Activated T-helper 1 cell treated with anti-CD3 and anti-CD28 coated beads, Interleukin-12 subunit alpha, Interleukin-12 subunit beta, Interleukin-2, Interleukin-4 antibody, amounts not matched to agents 30 ng/mL and 10 ng/mL and 1 ng/mL, durations not matched to agents 14 hours and 24 hours and 36 hours (primary cell): ENCODE results near the gene TNFRSF25. TPM values are rescaled to one million over a fixed set of nuclear protein-coding genes. Genes with fewer than 3 reads are reported as not detected.

Experiments
- DNase-seq: peaks from one replicate; pipeline ENCODE4 v3.0.0; 2021; ENCODE audit warnings: low spot score
- H3K27ac Mint-ChIP-seq: one replicate; pipeline ENCODE4 v1.8.0; 2021; ENCODE audit warnings: mild to moderate bottlenecking, mixed read lengths
- H3K27me3 Mint-ChIP-seq: one replicate; pipeline ENCODE4 v1.8.0; 2022; ENCODE audit warnings: mild to moderate bottlenecking, moderate library complexity, mixed read lengths; ENCODE audit not compliant: insufficient read depth
- H3K36me3 Mint-ChIP-seq: one replicate; pipeline ENCODE4 v1.8.0; 2021; ENCODE audit warnings: low read depth, mixed read lengths
- H3K4me1 Mint-ChIP-seq: one replicate; pipeline ENCODE4 v1.8.0; 2021; ENCODE audit warnings: low read depth, mixed read lengths
- H3K4me3 Mint-ChIP-seq: one replicate; pipeline ENCODE4 v1.8.0; 2021; ENCODE audit warnings: mild to moderate bottlenecking, moderate library complexity, mixed read lengths
- H3K9me3 Mint-ChIP-seq: one replicate; pipeline ENCODE4 v1.8.0; 2021; ENCODE audit warnings: mixed read lengths
- intact Hi-C: fragments of 100-400 bp; cut with micrococcal nuclease; formaldehyde crosslinking; loops from one replicate; pipeline ENCODE4 v1.15.1; 2024
- total RNA-seq: library from RNA; stranded (reverse); gene quantifications from 2 replicates; pipeline ENCODE4 v1.2.3, GENCODE V29; 2022

Gene TNFRSF25
- total RNA-seq, 1 donor from 2014 or later = 151 TPM

GRCh38 chr1:6424000-6424565 is 41.9 kb downstream of the TNFRSF25 start:
- intact Hi-C loops = loop anchor here (1.0 to 5.0 kb wide), 3 partner anchors 14 to 177 kb away; no protein-coding TSS in a partner anchor
- Mint-ChIP-seq H3K4me1 (peaks cover 14% of the 10 kb centered on the region), H3K4me3 (peak overlapping the region; percentile 42), H3K27ac (no peak overlapping the region), H3K36me3 (no peaks in the 10 kb centered on the region), H3K27me3 (peaks cover 53% of the 10 kb centered on the region), H3K9me3 (no peaks in the 10 kb centered on the region)
- no peak for DNase-seq

GRCh38 chr1:6423321-6423999 is 42.5 kb downstream of the TNFRSF25 start:
- H3K27ac Mint-ChIP-seq = no peak overlapping the region
- no peaks in the 10 kb centered on the region for H3K9me3 Mint-ChIP-seq
- intact Hi-C loops = loop anchor here (1.0 to 5.0 kb wide), 3 partner anchors 15 to 176 kb away; no protein-coding TSS in a partner anchor
- H3K27me3 Mint-ChIP-seq = peaks cover 54% of the 10 kb centered on the region
- H3K36me3 Mint-ChIP-seq = no peaks in the 10 kb centered on the region
- H3K4me1 Mint-ChIP-seq = peaks cover 14% of the 10 kb centered on the region
- DNase-seq = peak; percentile 56
- H3K4me3 Mint-ChIP-seq = peak overlapping the region; percentile 42

GRCh38 chr1:6421266-6421665 is 44.7 kb downstream of the TNFRSF25 start:
- no peaks in the 10 kb centered on the region for H3K36me3 Mint-ChIP-seq
- no peak for DNase-seq
- intact Hi-C loops = loop anchor here (5.0 kb wide), 1 partner anchor 174 kb away; no protein-coding TSS in a partner anchor
- peaks cover 14% of the 10 kb centered on the region for H3K4me1 Mint-ChIP-seq
- no peak overlapping the region for H3K4me3 Mint-ChIP-seq
- H3K27me3 Mint-ChIP-seq = peaks cover 56% of the 10 kb centered on the region
- H3K9me3 Mint-ChIP-seq = no peaks in the 10 kb centered on the region
- no peak overlapping the region for H3K27ac Mint-ChIP-seq

GRCh38 chr1:6420454-6421042 is 45.4 kb downstream of the TNFRSF25 start:
- H3K36me3 Mint-ChIP-seq = no peaks in the 10 kb centered on the region
- peaks cover 14% of the 10 kb centered on the region for H3K4me1 Mint-ChIP-seq
- peaks cover 57% of the 10 kb centered on the region for H3K27me3 Mint-ChIP-seq
- DNase-seq = no peak
- no peaks in the 10 kb centered on the region for H3K9me3 Mint-ChIP-seq
- no peak overlapping the region for H3K27ac Mint-ChIP-seq
- intact Hi-C loops = loop anchor here (5.0 kb wide), 1 partner anchor 173 kb away; no protein-coding TSS in a partner anchor
- no peak overlapping the region for H3K4me3 Mint-ChIP-seq

GRCh38 chr1:6419804-6420453 is 46.0 kb downstream of the TNFRSF25 start, which contains the start of gene HES2:
Gene HES2, minus strand, starts transcription at chr1:6419919. Its CDS starts 99 bp downstream, at chr1:6419820.
- Mint-ChIP-seq H3K9me3 (no peaks in the 10 kb centered on the region), H3K27ac (no peak within 1 kb of the TSS), H3K36me3 (no peaks in the 10 kb centered on the region), H3K4me3 (peak within 1 kb of the TSS; percentile 53), H3K4me1 (peaks cover 14% of the 10 kb centered on the region), H3K27me3 (peaks cover 59% of the 10 kb centered on the region)
- no peak for DNase-seq
- intact Hi-C loops = loop anchor here (5.0 kb wide), 1 partner anchor 173 kb away; no protein-coding TSS in a partner anchor

- intact Hi-C loops = no loop called here
- no peak overlapping the region for H3K27ac Mint-ChIP-seq
- no peak for DNase-seq
Observed at GRCh38 chr1:6419397-6419803, 46.6 kb downstream of the TNFRSF25 start.

GRCh38 chr1:6418668-6419396 is 47.1 kb downstream of the TNFRSF25 start:
- no peak for DNase-seq
- H3K27ac Mint-ChIP-seq = no peak overlapping the region
- no peaks in the 10 kb centered on the region for H3K9me3 Mint-ChIP-seq
- H3K4me1 Mint-ChIP-seq = peaks cover 16% of the 10 kb centered on the region
- intact Hi-C loops = no loop called here
- H3K4me3 Mint-ChIP-seq = peak overlapping the region; percentile 53
- peaks cover 63% of the 10 kb centered on the region for H3K27me3 Mint-ChIP-seq
- no peaks in the 10 kb centered on the region for H3K36me3 Mint-ChIP-seq

More at GRCh38 chr1:6419397-6419803, 46.6 kb downstream of the TNFRSF25 start:
- Mint-ChIP-seq H3K4me3 (no peak overlapping the region), H3K9me3 (no peaks in the 10 kb centered on the region), H3K36me3 (no peaks in the 10 kb centered on the region), H3K27me3 (peaks cover 63% of the 10 kb centered on the region), H3K4me1 (peaks cover 17% of the 10 kb centered on the region)

GRCh38 chr1:6417961-6418667 is 47.9 kb downstream of the TNFRSF25 start:
- Mint-ChIP-seq H3K27me3 (peaks cover 61% of the 10 kb centered on the region), H3K36me3 (no peaks in the 10 kb centered on the region), H3K4me3 (no peak overlapping the region), H3K4me1 (peaks cover 16% of the 10 kb centered on the region), H3K9me3 (no peaks in the 10 kb centered on the region), H3K27ac (no peak overlapping the region)
- intact Hi-C loops = no loop called here
- no peak for DNase-seq

- H3K4me3 Mint-ChIP-seq = no peak overlapping the region
- peaks cover 55% of the 10 kb centered on the region for H3K27me3 Mint-ChIP-seq
- no peak overlapping the region for H3K27ac Mint-ChIP-seq
- H3K36me3 Mint-ChIP-seq = no peaks in the 10 kb centered on the region
- intact Hi-C loops = no loop called here
- peaks cover 16% of the 10 kb centered on the region for H3K4me1 Mint-ChIP-seq
- no peaks in the 10 kb centered on the region for H3K9me3 Mint-ChIP-seq
- DNase-seq = no peak
Observed at GRCh38 chr1:6416906-6417305, 49.1 kb downstream of the TNFRSF25 start.

- Mint-ChIP-seq H3K4me1 (peaks cover 12% of the 10 kb centered on the region), H3K27me3 (peaks cover 51% of the 10 kb centered on the region), H3K27ac (no peak overlapping the region), H3K4me3 (no peak overlapping the region), H3K9me3 (no peaks in the 10 kb centered on the region), H3K36me3 (no peaks in the 10 kb centered on the region)
- no peak for DNase-seq
- intact Hi-C loops = no loop called here
Observed at GRCh38 chr1:6416295-6416656, 49.7 kb downstream of the TNFRSF25 start.

- Mint-ChIP-seq H3K4me1 (peaks cover 8% of the 10 kb centered on the region), H3K27me3 (peaks cover 44% of the 10 kb centered on the region), H3K9me3 (no peaks in the 10 kb centered on the region), H3K4me3 (no peak overlapping the region), H3K27ac (no peak overlapping the region), H3K36me3 (no peaks in the 10 kb centered on the region)
- intact Hi-C loops = no loop called here
- DNase-seq = no peak
Observed at GRCh38 chr1:6414881-6415626, 50.9 kb downstream of the TNFRSF25 start.
